Measurements from ENCODE around the gene TMEM233.
"Not testable (repeated sequence)": the region's sequence is repeated elsewhere in the genome, so short reads cannot be mapped to it uniquely, and the experiment has no call there.

TMEM233 gene

DNA sequence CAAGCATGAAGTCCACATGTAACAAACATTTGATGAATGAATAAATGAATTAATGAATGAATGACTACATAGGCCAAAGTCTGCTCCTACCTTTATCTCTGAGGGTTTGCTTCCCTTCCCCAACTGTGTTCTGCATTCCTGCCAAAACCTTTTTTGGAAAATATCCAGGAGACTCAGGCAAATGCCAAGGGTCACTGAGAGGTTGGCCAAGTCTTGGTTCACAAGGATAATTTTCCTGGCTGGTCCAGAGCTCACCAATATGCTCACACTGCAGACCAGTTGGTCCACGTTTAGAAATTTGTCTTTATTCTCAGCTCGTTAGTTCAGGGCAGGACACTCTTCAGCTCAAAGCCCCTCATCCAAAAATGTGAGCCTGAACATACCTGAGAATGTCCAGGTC is 10.2 kb downstream of the TMEM233 start:
- in situ Hi-C loops (cut with HindIII; ENCODE audit: low sequenced_read_pairs), result no loop called here

DNA sequence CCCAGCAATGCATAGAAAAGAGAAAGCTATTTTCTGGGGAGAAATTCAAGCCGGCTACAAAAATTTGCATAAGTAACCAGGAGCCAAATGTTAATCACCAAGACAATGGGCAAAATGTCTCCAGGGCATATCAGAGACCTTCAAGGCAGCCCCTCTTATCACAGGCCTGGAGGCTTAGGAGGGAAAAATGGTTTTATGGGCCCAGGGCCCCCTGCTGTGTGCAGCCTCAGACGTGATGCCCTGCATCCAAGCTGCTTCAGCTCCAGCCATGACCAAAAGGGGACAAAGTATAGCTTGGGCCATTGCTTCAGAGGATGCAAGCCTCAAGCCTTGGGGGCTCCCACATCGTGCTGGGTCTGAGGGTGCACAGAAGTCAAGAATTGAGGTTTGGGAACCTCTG is 15.8 kb downstream of the TMEM233 start:
- in situ Hi-C loops (cut with HindIII; ENCODE audit: low sequenced_read_pairs), result no loop called here

DNA sequence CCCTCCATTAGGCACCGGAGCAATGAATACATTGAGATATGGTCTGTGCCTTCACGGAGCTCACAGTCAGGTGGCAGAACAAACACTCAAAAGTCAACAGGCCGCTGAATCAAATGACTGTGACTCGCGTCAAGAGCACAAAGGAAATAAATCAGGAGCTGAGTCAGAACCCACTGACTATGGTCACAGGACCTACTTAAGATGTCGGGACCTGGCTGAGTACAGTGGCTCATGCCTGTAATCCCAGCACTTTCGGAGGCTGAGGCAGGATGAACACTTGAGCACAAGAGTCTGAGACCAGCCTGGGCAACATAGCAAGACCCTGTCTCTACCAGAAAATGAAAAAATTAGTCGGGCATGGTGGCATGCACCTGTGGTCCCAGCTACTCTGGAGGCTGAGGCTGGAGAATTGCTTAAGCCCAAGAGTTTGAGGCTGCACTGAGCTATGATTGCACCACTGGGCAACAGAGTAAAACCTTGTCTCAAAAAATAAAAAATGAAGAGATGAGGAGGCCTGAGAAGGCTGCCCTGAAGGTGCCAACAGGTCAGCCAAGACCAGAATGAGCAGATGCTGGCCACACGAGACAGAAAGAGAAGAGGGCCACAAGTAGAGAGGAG is 19.9 kb downstream of the TMEM233 start:
- in situ Hi-C loops (cut with HindIII; ENCODE audit: low sequenced_read_pairs), result no loop called here

DNA sequence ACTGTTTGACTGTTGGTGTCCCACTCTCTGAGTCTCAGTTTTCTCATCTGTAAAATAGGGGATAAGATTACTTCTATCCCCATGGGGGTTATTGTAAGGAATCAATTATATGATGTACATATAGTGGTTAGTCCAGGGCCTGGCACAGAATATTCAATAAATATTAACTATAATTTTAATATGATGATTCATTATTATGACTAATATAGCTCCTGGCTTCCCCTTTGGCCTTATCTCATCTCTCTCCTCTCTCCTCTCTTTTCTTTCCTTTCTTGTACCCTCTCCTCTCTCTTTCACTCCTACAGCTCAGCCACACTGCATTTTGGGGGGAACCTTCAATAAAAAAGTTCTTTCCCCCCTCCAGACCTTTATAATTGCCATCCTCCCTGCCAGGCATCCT is 21.1 kb downstream of the TMEM233 start:
- in situ Hi-C loops (cut with HindIII; ENCODE audit: low sequenced_read_pairs), result no loop called here

DNA sequence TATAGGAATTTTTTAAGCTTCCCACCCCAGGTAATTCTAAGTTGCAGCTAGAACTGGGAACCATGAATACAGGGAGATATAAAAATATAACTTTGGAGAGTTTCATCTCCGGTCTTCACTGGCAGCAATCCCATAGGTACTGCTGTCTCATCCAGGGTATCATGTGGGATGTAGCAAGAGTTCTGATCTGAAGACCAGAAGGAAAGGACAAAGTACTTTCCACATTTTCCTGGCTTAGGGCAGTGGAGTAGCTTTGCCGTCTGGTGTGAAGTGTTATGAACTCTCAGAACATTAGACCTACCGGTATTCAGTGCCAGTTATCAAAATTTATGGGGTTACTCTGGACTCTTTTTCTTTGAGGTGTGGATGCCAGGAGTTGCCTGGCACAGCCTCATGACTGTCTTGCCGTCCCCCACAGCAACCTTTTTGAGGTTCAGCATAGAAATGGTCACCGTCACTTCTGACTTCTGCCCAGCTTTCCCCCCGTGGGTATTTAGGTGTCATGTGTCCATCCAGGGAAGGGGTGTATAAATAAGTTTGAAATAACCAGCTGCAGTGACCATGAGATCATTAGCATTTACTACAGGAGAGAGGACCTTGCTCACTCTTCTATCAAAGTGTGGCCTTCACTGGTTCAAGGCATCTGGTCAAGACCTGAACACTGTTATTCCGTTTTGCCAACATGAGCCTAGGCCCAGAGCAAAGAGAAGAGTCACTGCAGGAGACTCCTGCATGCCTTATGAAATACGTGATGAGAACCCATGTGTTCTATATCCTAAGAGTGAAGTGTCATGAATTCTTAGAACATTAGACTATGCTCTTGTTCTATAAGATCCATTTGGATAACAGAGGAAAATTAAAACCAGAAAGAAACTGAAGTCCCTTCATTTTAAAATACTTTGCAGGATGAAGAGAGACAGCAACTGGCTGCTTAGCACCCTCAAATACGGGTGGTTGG is 22.2 kb downstream of the TMEM233 start:
- in situ Hi-C loops (cut with HindIII; ENCODE audit: low sequenced_read_pairs), result no loop called here

DNA sequence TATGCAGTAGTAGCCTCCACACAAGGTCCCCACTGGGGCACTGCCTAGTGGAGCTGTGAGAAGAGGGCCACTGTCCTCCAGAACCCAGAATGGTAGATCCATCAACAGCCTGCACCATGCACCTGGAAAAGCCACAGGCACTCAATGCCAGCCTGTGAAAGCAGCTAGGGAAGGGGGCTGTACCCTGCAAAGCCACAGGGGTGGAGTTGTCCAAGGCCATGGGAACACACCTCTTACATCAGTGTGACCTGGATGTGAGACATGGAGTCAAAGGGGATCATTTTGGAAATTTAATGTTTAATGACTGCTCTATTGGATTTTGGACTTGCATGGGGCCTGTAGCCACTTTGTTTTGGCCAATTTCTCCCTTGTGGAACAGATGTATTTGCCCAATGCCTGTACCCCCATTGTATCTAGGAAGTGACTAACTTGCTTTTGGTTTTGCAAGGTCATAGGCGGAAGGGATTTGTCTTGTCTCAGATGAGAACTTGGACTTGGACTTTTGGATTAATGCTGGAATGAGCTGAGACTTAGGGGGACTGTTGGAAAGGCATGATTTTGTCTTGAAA is 24.8 kb downstream of the TMEM233 start:
- in situ Hi-C loops (cut with HindIII; ENCODE audit: low sequenced_read_pairs), result not testable (repeated sequence)

DNA sequence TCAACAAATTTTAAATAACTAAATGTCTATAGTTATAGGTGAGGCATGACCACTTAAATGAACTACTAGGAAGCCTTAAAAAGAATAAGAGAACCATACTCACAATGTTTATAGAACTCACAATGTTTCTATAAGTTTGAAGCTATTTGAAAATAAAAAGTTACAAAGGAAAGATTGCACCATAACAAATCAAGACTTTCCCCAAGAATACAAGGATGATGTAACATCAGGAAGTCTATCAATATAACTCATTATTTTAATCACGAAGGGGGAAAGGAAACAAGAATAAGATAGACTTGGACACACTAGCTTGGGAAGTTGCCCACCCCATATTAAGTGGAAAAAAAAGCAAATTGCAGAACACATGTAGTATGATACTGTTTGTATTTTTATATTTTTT is 26.9 kb downstream of the TMEM233 start:
- in situ Hi-C loops (cut with HindIII; ENCODE audit: low sequenced_read_pairs), result no loop called here

DNA sequence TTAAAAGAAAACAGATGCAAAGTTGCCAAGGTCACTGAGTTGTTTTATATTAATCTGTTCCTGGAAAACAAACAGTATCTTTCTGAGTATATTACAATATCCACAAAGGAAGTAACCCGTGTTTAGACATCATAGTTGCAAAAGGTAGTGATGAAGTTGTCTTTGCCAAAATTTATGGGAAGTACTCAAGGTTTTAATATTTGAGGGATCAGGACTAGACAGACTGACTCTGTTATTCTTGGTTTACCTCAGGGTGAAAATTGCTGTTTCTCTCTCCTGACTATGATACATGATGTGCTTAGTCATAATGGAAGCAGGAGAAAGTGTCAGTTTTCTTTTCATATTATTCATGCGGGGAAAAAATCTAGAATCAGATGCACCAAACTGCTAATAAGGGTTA is 28.3 kb downstream of the TMEM233 start:
- in situ Hi-C loops (cut with HindIII; ENCODE audit: low sequenced_read_pairs), result no loop called here

DNA sequence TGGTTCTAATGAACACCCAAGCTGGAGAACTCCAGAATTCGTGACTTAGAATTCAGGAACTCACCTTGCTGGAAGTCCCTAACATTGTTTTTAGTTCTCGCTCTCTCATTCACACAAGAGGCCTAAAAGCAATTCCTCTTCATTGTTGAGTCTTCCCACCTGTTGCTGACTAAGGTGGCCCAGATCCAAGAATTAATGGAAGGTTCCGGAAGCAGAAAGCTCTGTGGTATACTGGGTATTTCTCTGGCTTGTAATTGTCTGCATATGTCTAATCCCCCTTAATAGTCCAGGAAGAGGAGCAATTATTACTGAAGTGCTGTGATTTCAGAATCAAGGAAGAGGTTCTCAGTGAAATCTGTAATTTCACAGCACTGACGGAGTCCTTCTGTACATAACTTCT is 31.4 kb downstream of the TMEM233 start:
- in situ Hi-C loops (cut with HindIII; ENCODE audit: low sequenced_read_pairs), result no loop called here

DNA sequence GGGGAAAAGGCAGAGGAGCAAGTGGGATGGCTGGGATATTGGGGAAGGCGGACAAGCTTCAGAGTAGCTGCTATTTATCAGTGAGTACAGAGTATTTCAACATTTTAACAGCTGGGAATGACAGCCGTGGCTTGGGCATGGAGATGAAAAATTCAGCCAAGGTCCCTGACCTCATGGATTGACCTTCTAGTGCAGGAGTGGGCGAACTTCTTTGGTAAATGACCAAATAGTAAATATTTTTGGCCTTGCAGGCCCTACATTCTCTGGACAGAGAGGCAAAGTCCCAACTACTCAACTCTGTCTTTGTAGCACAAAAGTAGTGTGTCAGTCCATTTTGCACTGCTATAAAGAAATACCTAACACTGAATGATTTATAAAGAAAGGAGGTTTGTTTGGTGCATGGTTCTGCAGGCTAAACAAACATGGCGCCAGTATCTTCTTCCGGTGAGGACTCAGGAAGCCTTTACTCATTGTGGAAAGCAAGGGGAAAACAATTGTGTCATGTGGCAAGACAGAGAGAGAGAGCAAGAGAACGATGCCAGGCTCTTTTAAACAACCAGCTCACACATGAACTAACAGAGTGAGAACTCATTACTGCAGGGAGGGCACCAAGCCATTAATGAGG is 33.6 kb downstream of the TMEM233 start:
- in situ Hi-C loops (cut with HindIII; ENCODE audit: low sequenced_read_pairs), result no loop called here

DNA sequence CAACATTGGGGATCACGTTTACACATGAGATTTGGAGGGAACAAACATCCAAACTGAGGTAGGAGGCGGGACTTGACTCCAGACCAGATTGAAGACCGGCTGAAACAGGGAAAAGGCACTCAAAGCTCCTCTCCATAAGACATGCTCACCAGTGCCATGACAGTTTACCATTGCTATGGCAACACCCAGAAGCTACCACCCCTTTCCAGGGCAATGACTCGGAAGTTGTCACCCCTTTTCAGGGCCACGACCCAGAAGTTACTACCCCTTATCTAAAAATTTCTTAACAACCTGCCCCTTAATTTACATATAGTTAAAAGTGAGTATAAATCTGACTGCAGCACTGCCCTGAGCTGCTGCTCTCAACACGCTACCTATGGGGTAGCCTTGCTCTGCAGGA is 34.1 kb downstream of the TMEM233 start:
- in situ Hi-C loops (cut with HindIII; ENCODE audit: low sequenced_read_pairs), result no loop called here

DNA sequence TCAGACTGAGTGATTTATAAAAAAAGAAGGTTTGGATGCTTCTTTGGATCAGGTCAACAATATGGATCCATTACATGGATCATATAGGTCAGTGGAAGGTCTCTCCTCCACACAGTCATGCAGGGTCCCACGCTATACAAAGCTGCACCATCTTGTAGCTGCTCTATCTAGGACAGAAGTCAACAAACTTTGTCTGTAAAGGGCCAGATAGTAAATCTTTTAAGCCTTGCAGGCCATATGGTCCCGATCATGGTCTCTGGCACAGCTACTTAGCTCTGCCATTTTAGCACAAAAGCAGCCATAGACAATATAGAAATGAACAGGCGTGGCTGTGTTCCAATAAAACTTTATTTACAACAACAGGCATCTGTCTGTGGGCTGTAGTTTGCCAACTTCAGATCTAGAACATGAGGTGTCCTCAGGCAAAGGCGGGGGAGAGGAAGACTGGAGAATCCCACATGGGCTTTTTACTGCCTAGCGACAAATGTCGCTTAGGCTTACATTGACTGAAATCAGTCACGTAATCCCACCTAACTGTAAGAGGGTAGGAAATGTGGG is 36.7 kb downstream of the TMEM233 start:
- in situ Hi-C loops (cut with HindIII; ENCODE audit: low sequenced_read_pairs), result no loop called here

DNA sequence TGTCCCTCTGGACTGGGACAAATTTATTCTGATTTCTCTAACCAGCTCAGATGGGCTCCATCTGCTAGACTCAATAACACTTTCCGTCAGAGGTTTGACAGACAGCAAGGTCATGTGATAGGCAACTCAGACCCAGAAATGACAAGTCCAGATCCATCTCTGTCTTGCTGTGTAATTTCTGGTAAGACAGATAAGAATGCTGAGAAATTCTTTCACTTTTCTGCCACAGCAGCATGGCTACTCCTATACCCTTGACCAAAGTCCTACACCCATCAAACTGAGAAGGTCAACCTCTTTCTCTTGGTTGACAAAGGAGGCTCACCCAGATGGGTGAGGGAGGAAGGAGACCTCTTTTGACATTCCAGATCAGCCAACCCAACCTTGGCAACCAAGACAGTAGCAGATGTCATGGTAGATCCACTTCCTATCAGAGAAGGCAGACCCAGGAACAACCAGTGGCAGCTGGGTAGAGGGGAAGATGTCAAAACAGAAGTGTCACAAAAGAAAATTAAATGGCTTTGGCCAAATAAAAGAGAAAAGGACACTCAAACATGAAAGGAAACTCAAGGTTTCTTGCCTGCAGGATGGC is 37.5 kb downstream of the TMEM233 start:
- in situ Hi-C loops (cut with HindIII; ENCODE audit: low sequenced_read_pairs), result no loop called here

DNA sequence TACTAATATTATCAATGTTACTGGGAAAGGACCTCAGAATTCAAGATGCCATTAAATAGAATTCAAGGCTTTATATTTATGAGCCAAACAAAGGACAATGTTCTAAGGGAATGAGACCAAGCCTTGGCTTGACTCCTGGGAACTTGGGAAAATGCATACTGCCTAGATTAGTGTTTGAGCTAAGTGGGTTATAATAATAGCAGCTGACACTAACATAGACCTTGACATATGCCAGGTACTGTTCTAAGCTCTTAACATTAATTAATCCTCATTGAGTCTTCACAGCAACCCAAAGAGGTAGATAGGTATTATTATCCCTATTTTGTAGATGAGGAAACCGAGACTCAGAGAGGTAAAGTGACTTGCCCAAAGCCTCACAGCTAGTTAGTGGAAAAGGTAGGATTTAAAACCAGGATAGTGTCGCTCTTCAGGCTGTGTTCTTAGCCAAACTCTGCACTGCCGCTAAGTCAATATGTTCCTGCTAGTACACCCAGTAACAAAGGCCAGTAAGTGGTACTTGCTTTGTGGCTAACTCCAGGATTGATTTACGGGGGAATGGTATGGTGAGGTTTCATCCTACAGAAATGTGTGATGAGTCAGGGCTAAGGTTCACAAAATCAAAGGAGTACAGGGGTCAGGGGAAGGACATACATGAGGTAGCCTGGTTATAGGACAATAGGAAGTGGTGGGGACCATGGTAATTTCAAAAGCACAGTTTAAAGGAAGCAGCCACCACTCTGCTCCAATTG is 38.5 kb downstream of the TMEM233 start:
- in situ Hi-C loops (cut with HindIII; ENCODE audit: low sequenced_read_pairs), result no loop called here

DNA sequence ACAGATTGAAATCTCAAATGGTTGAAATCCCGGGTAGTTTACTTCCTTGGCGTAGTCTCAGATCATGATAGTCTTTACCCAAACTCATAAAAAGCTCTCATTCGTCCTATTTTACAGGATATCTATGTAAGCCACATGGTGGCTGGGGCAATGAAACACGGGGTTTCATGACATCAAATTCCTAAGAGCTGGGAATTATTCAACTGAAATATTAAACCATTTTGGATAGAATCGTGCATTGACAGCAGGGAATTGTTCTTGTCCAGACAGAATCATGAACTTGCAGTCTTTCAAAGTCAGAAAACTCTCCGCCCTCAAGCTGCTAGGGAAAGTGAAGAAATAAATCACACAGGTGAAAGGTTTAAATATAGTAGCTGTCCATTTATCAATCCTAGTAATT is 41.2 kb downstream of the TMEM233 start:
- in situ Hi-C loops (cut with HindIII; ENCODE audit: low sequenced_read_pairs), result no loop called here

DNA sequence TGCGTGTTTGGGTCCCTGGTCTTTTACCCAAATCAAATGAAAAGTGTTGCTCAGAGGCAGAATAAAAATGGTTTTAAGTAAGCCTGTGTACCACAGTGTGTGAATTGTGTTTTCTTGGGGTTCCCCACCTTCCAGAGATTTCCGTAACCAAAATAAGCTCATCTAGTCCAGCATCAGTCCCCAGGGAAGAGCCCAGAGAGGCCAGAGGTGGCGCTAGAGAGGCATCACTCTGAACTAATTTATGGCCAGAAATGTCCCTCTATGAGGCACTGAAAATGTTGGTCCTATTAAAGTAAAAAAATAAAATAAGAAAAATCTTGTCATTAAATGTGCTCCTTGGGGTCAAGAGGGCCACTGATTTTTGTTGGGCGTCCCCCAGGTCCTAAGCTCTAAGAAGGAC is 49.4 kb downstream of the TMEM233 start:
- in situ Hi-C loops (cut with HindIII; ENCODE audit: low sequenced_read_pairs), result no loop called here

DNA sequence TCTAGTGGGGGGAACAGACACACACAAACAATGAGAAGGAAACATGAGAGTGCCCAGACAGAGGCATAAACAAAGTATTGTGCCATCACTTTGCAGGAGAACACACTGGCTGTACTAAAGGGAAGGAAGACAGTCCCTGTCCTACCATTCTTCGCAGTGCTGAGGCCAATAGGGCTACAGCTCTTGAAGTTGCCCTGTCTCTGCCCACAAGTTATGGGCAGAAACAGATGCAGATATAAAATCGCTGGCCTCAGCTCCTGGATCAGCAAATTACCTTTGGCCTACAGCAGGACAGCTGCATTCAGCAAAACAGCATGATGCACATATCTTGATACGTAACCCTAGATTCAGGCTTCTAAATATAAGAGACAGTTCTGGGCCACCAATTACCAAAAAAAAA is 51.4 kb downstream of the TMEM233 start:
- in situ Hi-C loops (cut with HindIII; ENCODE audit: low sequenced_read_pairs), result no loop called here

DNA sequence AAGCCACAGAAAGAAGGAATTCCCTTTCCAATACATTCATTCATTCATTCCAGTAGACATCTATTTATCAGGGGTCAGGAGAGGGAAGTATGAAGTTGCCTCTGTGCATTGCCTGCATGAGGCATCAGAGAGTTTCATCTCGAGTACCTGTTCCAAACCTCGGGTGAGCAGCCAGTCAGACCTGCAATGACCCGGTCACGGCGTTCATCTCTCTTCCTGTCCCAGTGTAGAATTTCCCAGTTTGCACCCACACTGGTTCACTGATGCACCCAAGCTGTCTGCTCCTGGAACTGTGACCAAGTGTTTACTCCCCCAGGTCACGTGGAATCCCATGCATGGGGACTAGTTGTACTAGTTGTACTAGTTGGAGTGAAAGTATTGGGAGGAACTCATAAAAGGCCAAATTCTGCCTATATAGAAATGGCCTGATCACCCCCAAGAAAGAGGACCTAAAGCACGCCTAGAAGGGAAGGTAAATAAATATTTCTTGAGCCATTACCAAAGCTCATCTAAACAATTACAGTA is 52.0 kb downstream of the TMEM233 start:
- in situ Hi-C loops (cut with HindIII; ENCODE audit: low sequenced_read_pairs), result no loop called here

DNA sequence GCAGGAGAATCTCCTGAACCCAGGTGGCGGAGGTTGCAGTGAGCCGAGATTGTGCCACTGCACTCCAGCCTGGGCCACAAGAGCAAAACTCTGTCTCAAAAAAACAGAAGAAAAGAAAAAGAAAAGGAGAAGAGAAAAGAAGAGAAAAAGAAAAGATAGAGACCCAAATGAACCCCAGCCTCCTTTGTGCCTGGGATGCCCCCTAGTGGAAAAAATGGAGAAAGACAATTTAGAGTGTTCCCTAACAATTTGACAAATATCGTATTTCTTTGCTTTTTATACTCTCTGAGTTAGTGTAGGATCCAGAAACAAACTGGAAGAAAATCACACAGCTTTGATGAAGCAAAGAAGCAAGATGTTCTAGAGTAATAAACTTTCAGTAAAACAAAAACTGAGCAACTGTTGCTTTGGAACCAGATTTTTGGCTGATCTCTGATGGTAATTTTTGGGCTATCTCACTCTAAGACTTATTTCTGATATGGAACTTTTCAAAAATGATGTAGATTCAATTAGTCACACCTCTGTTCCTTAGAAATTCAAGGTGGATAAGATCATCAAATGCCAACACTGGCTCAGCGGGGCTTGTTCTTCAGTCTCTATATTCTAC is 55.7 kb downstream of the TMEM233 start:
- in situ Hi-C loops (cut with HindIII; ENCODE audit: low sequenced_read_pairs), result no loop called here

DNA sequence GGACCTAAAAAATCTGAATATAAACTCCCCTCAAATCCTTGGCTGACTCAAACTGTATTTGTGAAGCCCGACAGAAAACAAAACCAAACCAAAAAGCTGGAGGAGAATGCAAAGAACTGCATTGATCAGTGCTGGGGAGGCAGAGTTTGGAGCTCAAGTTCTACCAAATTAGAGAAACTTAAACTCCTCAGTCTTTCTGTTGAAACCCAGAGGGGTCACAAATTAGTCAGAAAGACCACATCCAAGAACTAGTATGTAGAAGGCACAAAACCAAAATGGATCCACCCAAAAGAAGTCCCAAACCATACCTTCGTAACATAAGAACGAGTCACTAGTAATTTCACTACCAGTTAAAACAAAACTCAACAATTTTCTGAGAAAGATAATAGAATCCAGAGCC is 59.1 kb downstream of the TMEM233 start:
- in situ Hi-C loops (cut with HindIII; ENCODE audit: low sequenced_read_pairs), result no loop called here

Data from endothelial cell of hepatic sinusoid (primary cell).